Uterus (tissue), 2 donors: ENCODE results near the gene KTN1.

ENCODE experiments used
- POLR2A ChIP-seq, 2 donors: fragments of 450-650 bp; IDR thresholded peaks; one replicate each; pipeline ENCODE4 v1.6.1; 2016; ENCODE audit warnings: antibody characterized with exemption in 2 of 2, mild to moderate bottlenecking in 1 of 2, moderate library complexity in 1 of 2
- TF ChIP-seq, protein P1 (sequence below), 4 experiments: fragments of 200-600 bp in 2 of 4; fragments of 450-650 bp in 2 of 4; sonication (generic) in 2 of 4; IDR thresholded peaks; one replicate each; pipeline ENCODE4 v1.5.1; 2016 to 2019; ENCODE audit warnings: antibody characterized with exemption in 4 of 4, mild to moderate bottlenecking in 2 of 4, moderate library complexity in 1 of 4

DNA sequence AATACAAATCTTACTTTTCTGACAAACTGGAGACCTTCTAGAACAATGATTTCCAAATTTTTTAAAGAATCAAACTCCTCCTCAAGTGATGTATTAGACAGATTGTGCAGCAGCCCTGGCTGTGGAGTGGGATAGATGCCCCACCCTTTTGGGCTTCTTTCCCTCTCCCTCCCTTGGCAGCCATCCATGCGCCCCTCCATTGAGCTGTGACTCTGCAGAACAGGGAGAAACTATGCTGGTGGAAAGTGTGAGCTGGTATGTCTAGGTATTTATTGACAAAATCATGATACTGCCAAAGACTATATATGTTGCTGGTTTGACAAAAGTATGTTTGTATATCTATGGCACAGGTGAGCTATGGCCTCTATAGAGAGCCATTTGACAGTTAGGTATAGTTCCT lies 138.5 kb downstream of the KTN1 start:
- TF ChIP-seq, protein P1, sequence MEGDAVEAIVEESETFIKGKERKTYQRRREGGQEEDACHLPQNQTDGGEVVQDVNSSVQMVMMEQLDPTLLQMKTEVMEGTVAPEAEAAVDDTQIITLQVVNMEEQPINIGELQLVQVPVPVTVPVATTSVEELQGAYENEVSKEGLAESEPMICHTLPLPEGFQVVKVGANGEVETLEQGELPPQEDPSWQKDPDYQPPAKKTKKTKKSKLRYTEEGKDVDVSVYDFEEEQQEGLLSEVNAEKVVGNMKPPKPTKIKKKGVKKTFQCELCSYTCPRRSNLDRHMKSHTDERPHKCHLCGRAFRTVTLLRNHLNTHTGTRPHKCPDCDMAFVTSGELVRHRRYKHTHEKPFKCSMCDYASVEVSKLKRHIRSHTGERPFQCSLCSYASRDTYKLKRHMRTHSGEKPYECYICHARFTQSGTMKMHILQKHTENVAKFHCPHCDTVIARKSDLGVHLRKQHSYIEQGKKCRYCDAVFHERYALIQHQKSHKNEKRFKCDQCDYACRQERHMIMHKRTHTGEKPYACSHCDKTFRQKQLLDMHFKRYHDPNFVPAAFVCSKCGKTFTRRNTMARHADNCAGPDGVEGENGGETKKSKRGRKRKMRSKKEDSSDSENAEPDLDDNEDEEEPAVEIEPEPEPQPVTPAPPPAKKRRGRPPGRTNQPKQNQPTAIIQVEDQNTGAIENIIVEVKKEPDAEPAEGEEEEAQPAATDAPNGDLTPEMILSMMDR (IDR thresholded peaks at IDR 0.05): no peak
- no peak for TF ChIP-seq POLR2A (IDR thresholded peaks at IDR 0.05)
